ENCODE measurements around the gene ECD.
"Not testable (repeated sequence)": the region's sequence is repeated elsewhere in the genome, so short reads cannot be mapped to it uniquely, and the experiment has no call there.

Gene ECD

DNA sequence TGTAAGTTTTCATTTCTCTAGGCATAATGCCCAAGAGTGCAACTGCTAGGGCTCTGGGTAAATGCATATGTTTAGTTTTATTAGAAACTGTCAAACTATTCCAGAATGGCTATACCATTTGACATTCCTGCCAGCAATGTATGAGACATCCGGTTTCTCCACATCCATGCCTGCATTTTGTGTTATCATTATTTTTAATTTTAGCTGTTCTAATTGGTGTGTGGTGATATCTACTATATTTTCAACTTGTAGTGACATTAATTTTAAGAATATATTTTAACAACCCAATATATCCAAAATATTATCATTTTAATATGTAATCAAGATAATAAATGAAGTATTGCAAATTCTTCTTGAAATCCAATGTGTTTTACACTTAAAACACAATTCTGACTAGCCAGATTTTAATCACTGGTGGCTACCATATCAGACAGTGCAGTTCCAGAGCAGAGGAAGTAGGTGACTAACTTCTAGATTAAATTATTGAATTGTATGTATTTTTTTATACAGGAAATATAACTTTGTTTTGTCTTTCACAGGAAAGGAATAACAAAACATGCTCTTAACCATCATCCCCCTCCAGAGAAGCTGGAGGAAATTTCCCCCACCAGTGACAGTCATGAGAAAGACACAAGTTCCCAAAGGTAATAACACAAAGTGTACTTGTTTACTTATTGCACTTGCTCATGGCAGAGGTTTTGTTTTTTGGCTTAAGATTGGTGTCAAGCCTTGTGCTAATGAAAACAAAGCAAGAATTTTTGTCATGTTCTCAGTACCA lies 6.5 kb upstream of the ECD start:
- no peaks in the 10 kb centered on the region for H3K27me3 Mint-ChIP-seq
- H3K4me3 Mint-ChIP-seq: no peak overlapping the region
- ATAC-seq (replicated peaks) (no peak), DNase-seq (no peak)
- H3K36me3 Mint-ChIP-seq: peaks cover 11 to 23% of the 10 kb centered on the region in 2 donors
- no peak overlapping the region for H3K27ac Mint-ChIP-seq
- no peaks in the 10 kb centered on the region for H3K9me3 Mint-ChIP-seq
- H3K4me1 Mint-ChIP-seq: peaks cover 0 to 2% of the 10 kb centered on the region in 2 donors

DNA sequence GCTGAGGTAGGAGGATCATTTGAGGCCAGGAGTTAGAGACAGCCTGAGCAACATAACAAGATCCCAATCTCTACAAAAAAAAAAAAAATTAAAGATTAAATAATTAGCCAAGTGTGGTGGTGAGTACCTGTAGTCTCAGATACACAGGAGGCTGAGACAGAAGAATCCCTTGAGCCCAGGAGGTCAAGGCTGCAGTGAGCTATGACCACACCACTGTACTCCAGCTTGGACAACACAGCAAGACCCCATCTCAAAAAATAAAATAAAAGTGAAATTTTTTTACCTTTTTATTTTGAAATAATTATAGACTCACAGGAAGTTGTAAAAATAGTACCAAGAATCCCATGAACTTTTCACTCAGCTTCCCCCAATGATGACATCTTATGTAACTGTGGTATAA lies 5.1 kb upstream of the ECD start:
- H3K9me3 Mint-ChIP-seq: no peaks in the 10 kb centered on the region
- H3K27me3 Mint-ChIP-seq: no peaks in the 10 kb centered on the region
- DNase-seq (no peak), ATAC-seq (replicated peaks) (no peak)
- no peak overlapping the region for H3K27ac Mint-ChIP-seq
- no peak overlapping the region for H3K4me3 Mint-ChIP-seq
- peaks cover 11 to 21% of the 10 kb centered on the region in 2 donors for H3K36me3 Mint-ChIP-seq
- peaks cover 5 to 6% of the 10 kb centered on the region in 2 donors for H3K4me1 Mint-ChIP-seq

DNA sequence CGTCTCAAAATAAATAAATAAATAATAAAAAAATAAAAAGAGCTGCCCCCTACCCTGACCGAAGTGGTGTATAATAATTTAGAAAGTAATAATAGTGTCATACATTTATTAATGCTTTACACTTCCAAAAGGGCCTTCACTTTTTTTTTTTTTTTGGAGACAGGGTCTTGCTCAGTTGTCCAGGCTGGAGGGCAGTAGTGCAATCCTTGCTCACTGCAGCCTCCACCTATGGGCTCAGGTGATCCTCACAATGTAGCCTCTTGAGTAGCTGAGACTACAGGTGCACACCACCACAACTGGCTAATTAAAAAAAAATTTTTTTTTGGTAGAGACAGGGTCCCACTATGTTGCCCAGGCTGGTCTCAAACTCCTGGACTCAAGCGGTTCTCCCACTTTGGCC lies 1.5 kb upstream of the ECD start:
- Mint-ChIP-seq H3K4me3 (no peak overlapping the region), H3K9me3 (no peaks in the 10 kb centered on the region), H3K36me3 (peaks cover 11 to 27% of the 10 kb centered on the region in 2 donors), H3K27ac (no peak overlapping the region), H3K27me3 (no peaks in the 10 kb centered on the region), H3K4me1 (peaks cover 18 to 29% of the 10 kb centered on the region in 2 donors)
- DNase-seq (no peak), ATAC-seq (replicated peaks) (no peak)

DNA sequence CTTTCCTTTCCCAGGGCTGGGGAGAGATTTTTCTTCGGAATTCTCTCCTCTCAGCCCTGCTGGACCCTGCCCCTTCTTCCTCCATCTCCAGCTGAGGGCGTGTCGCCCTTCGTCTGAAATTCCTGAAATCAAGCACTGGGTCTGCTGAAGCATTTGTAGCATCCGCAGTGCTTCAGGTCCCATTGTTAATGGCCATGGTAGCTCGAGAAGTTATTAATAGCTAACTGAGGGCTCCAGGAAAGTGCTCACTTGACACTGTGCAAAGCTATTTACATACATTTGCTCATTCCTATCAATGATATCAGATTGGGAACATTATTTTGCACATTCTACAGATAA lies 626 bp upstream of the ECD start:
- H3K27ac Mint-ChIP-seq: peak overlapping the region; percentile 96
- DNase-seq (no peak), ATAC-seq (replicated peaks) (peak; percentile 12 to 25)
- H3K4me1 Mint-ChIP-seq: peaks cover 18 to 29% of the 10 kb centered on the region in 2 donors
- no peaks in the 10 kb centered on the region for H3K27me3 Mint-ChIP-seq
- H3K36me3 Mint-ChIP-seq: peaks cover 11 to 27% of the 10 kb centered on the region in 2 donors
- no peaks in the 10 kb centered on the region for H3K9me3 Mint-ChIP-seq
- peak overlapping the region; percentile 100 for H3K4me3 Mint-ChIP-seq

DNA sequence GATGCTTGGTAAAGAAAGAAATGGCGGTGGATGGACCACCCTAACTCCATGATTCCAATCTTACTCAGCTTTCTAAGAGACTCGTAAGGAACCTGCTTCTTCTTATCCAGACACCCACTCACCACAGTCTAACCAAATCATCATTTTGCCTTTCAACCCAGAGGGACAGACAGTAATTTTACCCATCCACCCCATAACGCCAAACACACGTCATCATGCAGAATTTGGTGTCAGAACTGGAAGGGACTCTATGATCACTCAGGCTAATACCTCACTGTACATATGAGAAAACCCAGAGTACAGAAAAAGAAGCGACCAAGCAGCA lies 388 bp downstream of the ECD start:
- peak; percentile 1 for DNase-seq
- peaks cover 22 to 37% of the 10 kb centered on the region in 2 donors for H3K4me1 Mint-ChIP-seq
- H3K36me3 Mint-ChIP-seq: peaks cover 13 to 33% of the 10 kb centered on the region in 2 donors
- H3K27ac Mint-ChIP-seq: peak overlapping the region; percentile 99
- ATAC-seq (replicated peaks): peak in 1 of 2 donors; percentile 31
- H3K4me3 Mint-ChIP-seq: peak overlapping the region; percentile 100
- no peaks in the 10 kb centered on the region for H3K27me3 Mint-ChIP-seq
- no peaks in the 10 kb centered on the region for H3K9me3 Mint-ChIP-seq

DNA sequence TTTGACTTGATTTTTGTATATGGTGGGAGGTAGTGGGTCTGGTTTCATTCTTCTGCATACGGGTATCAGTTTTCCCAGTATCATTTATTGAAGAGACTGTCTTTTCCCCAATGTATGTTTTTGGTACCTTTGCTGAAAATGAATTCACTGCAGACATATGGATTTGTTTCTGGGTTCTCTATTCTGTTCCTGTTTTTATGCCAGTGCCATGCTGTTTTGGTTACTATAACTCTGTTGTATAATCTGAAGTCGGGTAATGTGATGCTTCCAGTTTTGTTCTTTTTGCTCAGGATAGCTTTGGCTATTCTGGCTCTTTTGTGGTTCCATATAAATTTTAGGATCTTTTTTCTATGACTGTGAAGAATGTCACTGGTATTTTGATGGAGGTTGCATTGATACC lies 836 bp downstream of the ECD start:
- DNase-seq: no peak
- Mint-ChIP-seq H3K9me3 (no peaks in the 10 kb centered on the region), H3K4me1 (peaks cover 24 to 41% of the 10 kb centered on the region in 2 donors), H3K4me3 (peak overlapping the region; percentile 100), H3K27me3 (no peaks in the 10 kb centered on the region), H3K36me3 (peaks cover 15 to 33% of the 10 kb centered on the region in 2 donors), H3K27ac (peak overlapping the region; percentile 99)
- ATAC-seq (replicated peaks): no peak

DNA sequence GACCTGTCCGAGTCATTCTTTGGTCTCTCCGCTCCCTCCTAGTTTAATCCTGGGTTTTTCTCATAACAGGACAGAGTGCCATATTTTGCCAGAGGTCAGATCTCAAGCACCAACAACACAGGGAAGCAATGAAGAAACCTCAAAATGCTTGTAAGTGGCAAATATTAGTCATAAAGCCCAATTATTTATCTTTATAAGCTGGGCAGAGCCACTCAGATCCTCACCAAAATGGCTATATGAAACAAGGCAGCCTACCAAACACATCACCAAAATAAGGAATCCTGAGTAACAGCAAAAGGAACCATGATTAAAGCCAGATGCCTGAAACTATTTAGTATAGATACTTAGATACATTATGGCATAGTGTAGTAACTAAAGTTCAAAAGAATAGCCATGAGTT lies 4.7 kb downstream of the ECD start:
- no peak overlapping the region for H3K27ac Mint-ChIP-seq
- peaks cover 31 to 53% of the 10 kb centered on the region in 2 donors for H3K4me1 Mint-ChIP-seq
- no peak overlapping the region for H3K4me3 Mint-ChIP-seq
- ATAC-seq (replicated peaks) (no peak), DNase-seq (no peak)
- H3K36me3 Mint-ChIP-seq: peaks cover 23 to 50% of the 10 kb centered on the region in 2 donors
- H3K9me3 Mint-ChIP-seq: no peaks in the 10 kb centered on the region
- H3K27me3 Mint-ChIP-seq: no peaks in the 10 kb centered on the region

DNA sequence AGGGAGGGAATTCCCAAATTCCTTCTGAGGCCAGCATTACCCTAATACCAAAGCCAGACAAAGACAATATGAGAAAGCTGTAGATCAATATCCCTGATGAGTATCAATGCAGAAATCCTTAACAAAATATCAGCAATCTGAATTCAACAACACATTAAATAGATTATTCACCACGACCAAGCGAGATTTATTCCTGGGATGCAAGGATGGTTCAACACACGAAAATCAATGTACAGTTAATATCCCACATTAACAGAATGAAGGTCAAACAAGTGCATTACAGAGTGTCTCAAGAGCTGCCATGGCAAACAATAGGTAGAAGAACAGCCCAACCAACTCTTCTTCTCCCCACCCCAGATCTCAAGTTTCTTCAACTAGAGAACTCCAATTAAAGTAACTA lies 6.1 kb downstream of the ECD start:
- no peak for DNase-seq
- Mint-ChIP-seq H3K27me3 (no peaks in the 10 kb centered on the region), H3K27ac (peak overlapping the region; percentile 38), H3K4me1 (peaks cover 25 to 41% of the 10 kb centered on the region in 2 donors), H3K9me3 (no peaks in the 10 kb centered on the region), H3K36me3 (peaks cover 19 to 44% of the 10 kb centered on the region in 2 donors), H3K4me3 (no peak overlapping the region)
- ATAC-seq (replicated peaks): no peak

DNA sequence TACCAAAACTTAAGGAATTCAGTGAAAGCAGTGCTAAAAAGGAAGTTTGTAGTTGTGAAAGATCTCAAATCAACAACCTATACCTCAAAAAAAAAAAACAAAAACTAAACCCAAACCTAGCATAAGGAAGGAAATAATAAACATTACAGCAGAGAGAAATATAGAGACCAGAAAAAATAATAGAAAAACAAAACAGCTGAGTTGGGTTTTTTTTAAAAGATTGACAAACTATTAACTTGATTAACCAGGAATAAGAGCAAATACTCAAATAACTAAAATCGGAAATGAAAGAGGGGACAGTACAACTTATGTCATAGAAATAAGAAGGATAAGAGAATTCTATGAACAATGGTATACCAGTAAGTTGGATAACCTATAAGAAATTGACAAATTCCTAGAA lies 6.7 kb downstream of the ECD start:
- peaks cover 18 to 45% of the 10 kb centered on the region in 2 donors for H3K36me3 Mint-ChIP-seq
- DNase-seq (no peak), ATAC-seq (replicated peaks) (no peak)
- H3K27me3 Mint-ChIP-seq: no peaks in the 10 kb centered on the region
- no peaks in the 10 kb centered on the region for H3K9me3 Mint-ChIP-seq
- peak overlapping the region; percentile 81 for H3K27ac Mint-ChIP-seq
- H3K4me1 Mint-ChIP-seq: peaks cover 22 to 35% of the 10 kb centered on the region in 2 donors
- no peak overlapping the region for H3K4me3 Mint-ChIP-seq

DNA sequence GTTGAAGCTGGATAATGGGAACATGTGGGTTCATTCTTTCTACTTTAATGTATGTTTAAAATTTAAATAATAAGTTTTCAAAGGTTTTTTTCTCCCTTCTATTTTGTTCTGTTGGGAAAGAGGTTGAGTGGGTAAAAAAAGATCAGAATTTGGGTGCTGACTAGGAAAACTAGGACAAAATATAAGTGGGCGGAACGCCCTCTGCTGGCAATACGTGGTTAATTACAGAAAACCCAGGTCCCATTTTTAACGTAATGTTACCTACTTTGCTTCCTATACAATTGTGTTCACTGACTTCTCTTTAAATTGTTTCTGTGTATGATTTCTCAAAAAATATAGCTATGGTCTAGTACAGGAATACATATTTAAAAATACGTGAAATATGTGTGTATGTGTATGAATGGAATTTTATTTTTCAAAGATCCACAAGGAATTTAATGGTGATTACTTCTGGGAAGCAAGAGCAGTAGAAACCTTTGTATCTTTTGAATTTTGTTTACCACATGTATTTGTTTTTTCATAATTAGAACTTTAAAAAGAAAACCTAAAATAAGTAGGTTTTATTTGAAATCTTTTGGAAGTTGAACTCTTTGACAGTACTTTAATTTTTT lies 8.7 kb downstream of the ECD start:
- H3K9me3 Mint-ChIP-seq: no peaks in the 10 kb centered on the region

DNA sequence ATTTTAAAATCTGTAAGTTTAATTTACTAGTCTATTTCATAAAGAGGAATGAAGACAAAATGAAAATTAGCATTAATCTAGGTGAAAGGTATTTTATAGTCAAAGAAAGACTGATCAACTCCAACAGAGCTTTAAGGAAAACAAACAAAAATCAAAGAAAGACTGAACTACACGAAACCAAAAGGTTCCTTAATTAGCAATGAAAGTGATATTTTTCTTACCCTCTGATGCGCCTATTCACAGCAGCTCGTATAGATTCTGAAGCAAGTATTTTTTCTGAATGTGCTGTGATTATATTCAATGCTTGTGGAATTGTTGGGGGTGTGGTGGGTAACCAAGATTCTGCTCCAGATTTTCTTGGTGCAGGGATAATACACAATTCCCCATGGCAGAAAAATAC lies 11.8 kb downstream of the ECD start:
- no peaks in the 10 kb centered on the region for H3K9me3 Mint-ChIP-seq
- DNase-seq: no peak
- no peak overlapping the region for H3K4me3 Mint-ChIP-seq
- no peak overlapping the region for H3K27ac Mint-ChIP-seq
- no peak for ATAC-seq (replicated peaks)
- H3K4me1 Mint-ChIP-seq: peaks cover 6 to 8% of the 10 kb centered on the region in 2 donors
- no peaks in the 10 kb centered on the region for H3K27me3 Mint-ChIP-seq
- peaks cover 16 to 37% of the 10 kb centered on the region in 2 donors for H3K36me3 Mint-ChIP-seq

More for the DNA sequence above, 8.7 kb downstream of the ECD start:
- H3K4me3 Mint-ChIP-seq: no peak overlapping the region
- no peak overlapping the region for H3K27ac Mint-ChIP-seq
- no peak for ATAC-seq (replicated peaks)
- peak; percentile 24 for DNase-seq
- H3K36me3 Mint-ChIP-seq: peaks cover 14 to 42% of the 10 kb centered on the region in 2 donors
- peaks cover 15 to 30% of the 10 kb centered on the region in 2 donors for H3K4me1 Mint-ChIP-seq
- H3K27me3 Mint-ChIP-seq: no peaks in the 10 kb centered on the region

DNA sequence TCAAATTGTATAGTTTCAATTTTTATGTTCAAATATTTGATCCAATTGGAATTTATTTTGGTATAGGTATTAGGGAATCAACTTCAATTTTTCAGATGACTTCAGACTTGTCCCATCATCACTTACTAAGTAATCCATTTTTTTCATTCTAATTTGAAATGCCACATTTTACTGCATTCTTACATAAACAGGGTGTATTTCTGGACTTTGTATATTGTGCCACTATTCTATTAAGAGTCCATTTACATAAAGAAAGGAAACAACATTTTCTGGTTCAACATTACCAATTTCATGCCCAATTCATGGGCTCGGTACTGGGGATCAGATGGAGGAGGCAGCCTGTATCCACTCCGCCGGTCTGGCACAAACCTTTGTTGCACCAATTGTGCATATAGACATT lies 15.8 kb downstream of the ECD start:
- Mint-ChIP-seq H3K36me3 (peaks cover 18 to 34% of the 10 kb centered on the region in 2 donors), H3K27me3 (no peaks in the 10 kb centered on the region), H3K27ac (no peak overlapping the region), H3K9me3 (no peaks in the 10 kb centered on the region), H3K4me1 (no peaks in the 10 kb centered on the region), H3K4me3 (no peak overlapping the region)
- no peak for ATAC-seq (replicated peaks)
- no peak for DNase-seq

DNA sequence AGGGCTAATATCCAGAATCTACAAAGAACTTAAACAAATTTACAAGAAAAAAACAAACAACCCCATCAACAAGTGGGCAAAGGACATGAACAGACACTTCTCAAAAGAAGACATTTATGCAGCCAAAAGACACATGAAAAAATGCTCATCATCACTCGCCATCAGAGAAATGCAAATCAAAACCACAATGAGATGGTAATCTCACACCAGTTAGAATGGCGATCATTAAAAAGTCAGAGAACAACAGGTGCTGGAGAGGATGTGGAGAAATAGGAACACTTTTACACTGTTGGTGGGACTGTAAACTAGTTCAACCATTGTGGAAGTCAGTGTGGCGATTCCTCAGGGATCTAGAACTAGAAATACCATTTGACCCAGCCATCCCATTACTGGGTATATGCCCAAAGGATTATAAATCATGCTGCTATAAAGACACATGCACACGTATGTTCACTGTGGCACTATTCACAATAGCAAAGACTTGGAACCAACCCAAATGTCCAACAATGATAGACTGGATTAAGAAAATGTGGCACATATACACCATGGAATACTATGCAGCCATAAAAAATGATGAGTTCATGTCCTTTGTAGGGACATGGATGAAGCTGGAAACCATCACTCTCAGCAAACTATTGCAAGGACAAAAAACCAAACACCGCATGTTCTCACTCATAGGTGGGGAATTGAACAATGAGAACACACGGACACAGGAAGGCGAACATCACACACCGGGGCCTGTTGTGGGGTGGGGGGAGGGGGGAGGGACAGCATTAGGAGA lies 17.0 kb downstream of the ECD start:
- H3K36me3 Mint-ChIP-seq: peaks cover 18 to 26% of the 10 kb centered on the region in 2 donors
- H3K4me1 Mint-ChIP-seq: not testable (repeated sequence)

DNA sequence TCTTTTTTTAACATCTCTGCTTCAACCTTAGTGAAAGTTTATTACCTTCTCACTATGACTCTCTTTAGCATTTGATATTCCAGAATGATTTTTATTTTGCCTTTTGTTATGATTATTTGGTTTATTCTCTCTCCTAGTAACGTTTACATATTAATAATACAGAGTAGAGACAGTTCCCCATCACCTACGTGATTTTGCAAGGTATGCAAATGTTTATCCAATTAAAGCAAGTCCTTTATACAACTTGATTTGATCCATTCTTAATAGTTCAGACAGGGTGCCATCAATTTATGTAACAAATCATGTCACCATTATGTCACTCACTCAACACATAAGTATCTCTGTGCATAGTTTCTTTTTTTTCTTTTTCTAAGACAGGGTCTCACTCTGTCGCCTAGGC lies 26.2 kb downstream of the ECD start:
- ATAC-seq (replicated peaks) (no peak), DNase-seq (no peak)
- H3K9me3 Mint-ChIP-seq: no peaks in the 10 kb centered on the region
- H3K4me1 Mint-ChIP-seq: peaks cover 0 to 5% of the 10 kb centered on the region in 2 donors
- no peak overlapping the region for H3K27ac Mint-ChIP-seq
- no peaks in the 10 kb centered on the region for H3K27me3 Mint-ChIP-seq
- H3K4me3 Mint-ChIP-seq: no peak overlapping the region
- peaks cover 26 to 30% of the 10 kb centered on the region in 2 donors for H3K36me3 Mint-ChIP-seq

More for the DNA sequence above, 17.0 kb downstream of the ECD start:
- H3K27ac Mint-ChIP-seq; H3K27me3 Mint-ChIP-seq; DNase-seq; H3K9me3 Mint-ChIP-seq; H3K4me3 Mint-ChIP-seq; ATAC-seq (replicated peaks): not testable (repeated sequence)
